CD4-positive, CD25-positive, alpha-beta regulatory T cell (primary cell): ENCODE measurements around the gene ZRANB3. TPM values are rescaled to one million over a fixed set of nuclear protein-coding genes. Genes with fewer than 3 reads are reported as not detected.
A peak's percentile ranks its signal among the peaks of the same experiment; 100 is the strongest.
"Not testable (repeated sequence)": the region's sequence is repeated elsewhere in the genome, so short reads cannot be mapped to it uniquely, and the experiment has no call there.

Experiments used
- ATAC-seq, 2 donors: fragments of 150-1000 bp; cut with Tn5 transposase; one replicate each; pipeline ENCODE4 v1.10.0; 2021; ENCODE audit warnings: low read depth in 2 of 2, moderate number of reproducible peaks in 2 of 2, moderate library complexity in 1 of 2
- DNase-seq, 3 donors: peaks; one replicate each; pipeline versions ENCODE4 v3.0.0 to v3.0.0-alpha.2; 2012 to 2022; ENCODE audit warnings: mixed read lengths in 1 of 3
- H3K27ac ChIP-seq: one replicate; pipeline ENCODE4 v1.7.0; 2013; ENCODE audit warnings: mild to moderate bottlenecking, low read length; ENCODE audit not compliant: insufficient read depth, poor library complexity, severe bottlenecking
- H3K27me3 ChIP-seq: one replicate; pipeline ENCODE4 v1.7.0; 2013; ENCODE audit warnings: low read length; ENCODE audit not compliant: control insufficient read depth, insufficient read depth
- H3K36me3 ChIP-seq: one replicate; pipeline ENCODE4 v1.7.0; 2013; ENCODE audit warnings: mild to moderate bottlenecking, low read length, moderate library complexity; ENCODE audit not compliant: control insufficient read depth, insufficient read depth
- H3K4me1 ChIP-seq: 2 replicates; pipeline ENCODE4 v1.7.0; 2013; ENCODE audit warnings: mild to moderate bottlenecking, low read length; ENCODE audit not compliant: insufficient read depth, control insufficient read depth, poor library complexity, severe bottlenecking
- H3K4me3 ChIP-seq: one replicate; pipeline ENCODE4 v1.7.0; 2013; ENCODE audit warnings: low read depth, mild to moderate bottlenecking, low read length, moderate library complexity
- H3K9me3 ChIP-seq, 2 experiments: 1 replicate in 1 of 2; 2 replicates in 1 of 2; pipeline ENCODE4 v1.7.0; 2013; ENCODE audit warnings: low read length in 2 of 2, mild to moderate bottlenecking in 1 of 2, moderate library complexity in 1 of 2; ENCODE audit not compliant: control insufficient read depth in 2 of 2
- H3K27ac Mint-ChIP-seq, 3 donors: one replicate each; pipeline ENCODE4 v1.8.0; 2020 to 2022; ENCODE audit warnings: mild to moderate bottlenecking in 3 of 3, mixed read lengths in 3 of 3, moderate library complexity in 2 of 3
- H3K27me3 Mint-ChIP-seq: one replicate; pipeline ENCODE4 v1.8.0; 2022; ENCODE audit warnings: mild to moderate bottlenecking, mixed read lengths
- H3K36me3 Mint-ChIP-seq: one replicate; pipeline ENCODE4 v1.8.0; 2020; ENCODE audit warnings: mixed read lengths
- H3K4me1 Mint-ChIP-seq, 4 donors: one replicate each; pipeline ENCODE4 v1.8.0; 2020 to 2022; ENCODE audit warnings: mixed read lengths in 4 of 4, mild to moderate bottlenecking in 1 of 4
- H3K4me3 Mint-ChIP-seq, 4 donors: one replicate each; pipeline ENCODE4 v1.8.0; 2020 to 2022; ENCODE audit warnings: mild to moderate bottlenecking in 4 of 4, mixed read lengths in 4 of 4, moderate library complexity in 3 of 4
- H3K9me3 Mint-ChIP-seq, 7 donors: one replicate each; pipeline ENCODE4 v1.8.0; 2020 to 2022; ENCODE audit warnings: mixed read lengths in 7 of 7, mild to moderate bottlenecking in 3 of 7, moderate library complexity in 2 of 7
- polyA plus RNA-seq, 4 donors: library from polyadenylated mRNA; unstranded; fragments of 300-500 nt; fragmentation: Illumina TruSeq; gene quantifications; one replicate each; pipeline ENCODE4 v1.2.3, GENCODE V29; 2021
- total RNA-seq: library from RNA; stranded (reverse); gene quantifications from one replicate; pipeline ENCODE4 v1.2.3, GENCODE V29; 2022

ZRANB3 gene
- total and polyA plus RNA-seq, 5 donors from 2014 or later: 2.2 to 4.6 (median 3.1) TPM

DNA sequence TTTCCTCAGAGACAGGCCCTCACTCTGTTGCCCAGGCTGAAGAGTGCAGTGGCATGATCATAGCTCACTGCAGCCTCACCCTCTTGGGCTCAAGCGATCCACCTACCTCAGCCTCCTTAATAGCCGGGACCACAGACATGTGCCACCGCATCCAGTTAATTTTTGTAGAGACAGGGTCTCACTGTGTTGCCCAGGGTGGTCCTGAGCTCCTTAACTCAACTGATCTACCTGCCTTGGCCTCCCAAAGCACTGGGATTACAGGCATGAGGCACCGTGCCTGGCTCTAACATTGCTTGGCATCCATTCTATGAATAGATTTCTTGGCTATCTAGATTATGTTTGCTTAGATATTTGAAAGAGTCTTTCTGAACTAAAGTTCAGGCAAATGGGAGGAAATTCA, 21.9 kb upstream of the ZRANB3 start:
- Mint-ChIP-seq H3K9me3 (peaks cover 0 to 1% (median 0%) of the 10 kb centered on the region in 7 donors), H3K36me3 (peaks cover 21% of the 10 kb centered on the region), H3K4me3 (no peak overlapping the region), H3K4me1 (peaks cover 26 to 35% (median 29%) of the 10 kb centered on the region in 4 donors), H3K27me3 (no peaks in the 10 kb centered on the region), H3K27ac (peak overlapping the region in 1 of 3 donors; percentile 40)
- ATAC-seq (no peak), DNase-seq (no peak)
- Histone ChIP-seq H3K9me3 (no peaks in the 10 kb centered on the region), H3K36me3 (no peaks in the 10 kb centered on the region), H3K27me3 (no peaks in the 10 kb centered on the region), H3K4me1 (no peaks in the 10 kb centered on the region), H3K4me3 (no peak overlapping the region), H3K27ac (no peak overlapping the region)

- no peaks in the 10 kb centered on the region for H3K9me3 ChIP-seq
- no peaks in the 10 kb centered on the region for H3K36me3 ChIP-seq
- H3K36me3 Mint-ChIP-seq: peaks cover 12% of the 10 kb centered on the region
- H3K4me1 ChIP-seq: peaks cover 3% of the 10 kb centered on the region
- DNase-seq (no peak), ATAC-seq (no peak)
- peaks cover 16 to 34% (median 28%) of the 10 kb centered on the region in 4 donors for H3K4me1 Mint-ChIP-seq
- H3K4me3 Mint-ChIP-seq: no peak overlapping the region
- no peaks in the 10 kb centered on the region for H3K27me3 ChIP-seq
- peaks cover 0 to 1% (median 0%) of the 10 kb centered on the region in 7 donors for H3K9me3 Mint-ChIP-seq
- no peak overlapping the region for H3K27ac Mint-ChIP-seq
- H3K4me3 ChIP-seq: no peak overlapping the region
- no peaks in the 10 kb centered on the region for H3K27me3 Mint-ChIP-seq
- no peak overlapping the region for H3K27ac ChIP-seq
Measured at GRCh38 chr2:135551356-135551755, 20.3 kb upstream of the ZRANB3 start.

DNA sequence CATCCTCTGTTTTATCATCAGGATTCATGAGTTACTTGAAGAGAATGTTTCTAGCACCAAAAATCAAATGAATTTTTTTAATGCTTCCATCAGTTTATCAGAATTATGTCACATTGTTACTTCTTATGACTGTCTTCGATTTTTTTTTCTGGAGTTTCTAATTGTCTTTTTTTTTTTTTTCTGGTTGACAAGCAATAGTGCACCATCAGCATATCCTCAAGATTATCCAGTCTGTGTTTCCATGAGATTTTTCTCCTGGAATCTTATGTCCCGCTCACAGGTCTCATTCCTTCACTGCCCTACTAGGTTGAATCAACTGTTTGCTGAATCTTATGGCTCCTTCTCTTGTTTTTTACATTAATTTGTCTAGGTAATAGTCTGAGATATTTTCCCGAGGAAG, 16.3 kb upstream of the ZRANB3 start:
- H3K4me1 Mint-ChIP-seq: peaks cover 26 to 37% (median 33%) of the 10 kb centered on the region in 4 donors
- peaks cover 0 to 1% (median 0%) of the 10 kb centered on the region in 7 donors for H3K9me3 Mint-ChIP-seq
- H3K27me3 Mint-ChIP-seq: no peaks in the 10 kb centered on the region
- no peak for ATAC-seq
- H3K4me3 ChIP-seq: no peak overlapping the region
- no peaks in the 10 kb centered on the region for H3K36me3 ChIP-seq
- peaks cover 7% of the 10 kb centered on the region for H3K4me1 ChIP-seq
- no peaks in the 10 kb centered on the region for H3K9me3 ChIP-seq
- DNase-seq: no peak
- H3K27me3 ChIP-seq: no peaks in the 10 kb centered on the region
- peaks cover 8% of the 10 kb centered on the region for H3K36me3 Mint-ChIP-seq
- H3K27ac Mint-ChIP-seq: no peak overlapping the region
- H3K27ac ChIP-seq: no peak overlapping the region
- H3K4me3 Mint-ChIP-seq: no peak overlapping the region

- Histone ChIP-seq H3K4me3 (no peak overlapping the region), H3K27ac (no peak overlapping the region), H3K27me3 (no peaks in the 10 kb centered on the region), H3K4me1 (peaks cover 7% of the 10 kb centered on the region), H3K9me3 (no peaks in the 10 kb centered on the region), H3K36me3 (no peaks in the 10 kb centered on the region)
- Mint-ChIP-seq H3K4me3 (no peak overlapping the region), H3K27ac (peak overlapping the region in 1 of 3 donors; percentile 74), H3K4me1 (peaks cover 26 to 37% (median 34%) of the 10 kb centered on the region in 4 donors), H3K36me3 (peaks cover 8% of the 10 kb centered on the region), H3K27me3 (no peaks in the 10 kb centered on the region), H3K9me3 (peaks cover 0 to 1% (median 0%) of the 10 kb centered on the region in 7 donors)
- ATAC-seq (no peak), DNase-seq (peak in 1 of 3 donors; percentile 17)
Measured at GRCh38 chr2:135546436-135546835, 15.4 kb upstream of the ZRANB3 start.

DNA sequence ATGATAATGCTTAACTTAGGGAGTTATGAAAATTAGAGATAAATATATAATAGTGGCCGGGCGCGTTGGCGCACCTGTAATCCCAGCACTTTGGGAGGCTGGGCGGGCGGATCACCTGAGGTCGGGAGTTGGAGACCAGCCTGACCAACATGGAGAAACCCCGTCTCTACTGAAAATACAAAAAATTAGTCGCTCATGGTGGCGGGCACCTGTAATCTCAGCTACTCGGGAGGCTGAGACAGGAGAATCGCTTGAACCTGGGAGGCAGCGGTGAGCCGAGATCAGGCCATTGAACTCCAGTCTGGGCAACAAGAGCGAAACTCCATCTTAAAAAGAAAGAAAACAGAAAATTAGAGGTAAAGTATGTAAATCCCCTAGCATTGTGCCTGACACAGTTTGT, 2.5 kb upstream of the ZRANB3 start:
- not testable (repeated sequence) for H3K27ac Mint-ChIP-seq, H3K36me3 ChIP-seq, DNase-seq, ATAC-seq, H3K27me3 Mint-ChIP-seq, H3K36me3 Mint-ChIP-seq, H3K4me3 ChIP-seq, H3K9me3 Mint-ChIP-seq, H3K9me3 ChIP-seq, H3K27ac ChIP-seq, H3K27me3 ChIP-seq
- Mint-ChIP-seq H3K4me1 (peaks cover 5 to 38% (median 25%) of the 10 kb centered on the region in 4 donors), H3K4me3 (peak overlapping the region in 2 of 4 donors; percentile 26 to 79)
- H3K4me1 ChIP-seq: peaks cover 20% of the 10 kb centered on the region

DNA sequence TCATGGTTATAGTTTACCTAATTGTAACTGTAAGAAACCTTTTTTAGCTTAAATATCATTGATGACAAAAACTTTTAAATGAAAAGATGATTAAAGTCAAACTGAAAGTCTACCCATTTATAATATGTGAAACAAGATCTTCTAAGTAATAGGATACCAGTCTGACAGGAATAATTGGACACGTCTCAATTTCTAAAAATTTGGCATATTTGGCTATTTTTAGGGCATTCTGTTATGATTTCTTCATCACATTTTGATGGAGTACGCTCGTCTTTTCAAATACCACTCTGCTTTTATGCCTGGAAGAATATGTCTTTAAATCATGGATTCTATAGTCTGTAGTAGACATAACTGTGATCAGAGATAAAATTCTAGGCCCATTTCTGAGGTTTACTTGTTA, 1.6 kb upstream of the ZRANB3 start:
- peak overlapping the region in 1 of 3 donors; percentile 34 for H3K27ac Mint-ChIP-seq
- ATAC-seq (no peak), DNase-seq (no peak)
- no peaks in the 10 kb centered on the region for H3K27me3 Mint-ChIP-seq
- no peaks in the 10 kb centered on the region for H3K36me3 ChIP-seq
- peak overlapping the region; percentile 92 for H3K27ac ChIP-seq
- H3K27me3 ChIP-seq: no peaks in the 10 kb centered on the region
- peaks cover 5 to 38% (median 28%) of the 10 kb centered on the region in 4 donors for H3K4me1 Mint-ChIP-seq
- H3K9me3 ChIP-seq: no peaks in the 10 kb centered on the region
- H3K4me1 ChIP-seq: peaks cover 20% of the 10 kb centered on the region
- H3K36me3 Mint-ChIP-seq: no peaks in the 10 kb centered on the region
- H3K9me3 Mint-ChIP-seq: no peaks in the 10 kb centered on the region
- peak overlapping the region; percentile 46 for H3K4me3 ChIP-seq
- H3K4me3 Mint-ChIP-seq: peak overlapping the region in 1 of 4 donors; percentile 79

DNA sequence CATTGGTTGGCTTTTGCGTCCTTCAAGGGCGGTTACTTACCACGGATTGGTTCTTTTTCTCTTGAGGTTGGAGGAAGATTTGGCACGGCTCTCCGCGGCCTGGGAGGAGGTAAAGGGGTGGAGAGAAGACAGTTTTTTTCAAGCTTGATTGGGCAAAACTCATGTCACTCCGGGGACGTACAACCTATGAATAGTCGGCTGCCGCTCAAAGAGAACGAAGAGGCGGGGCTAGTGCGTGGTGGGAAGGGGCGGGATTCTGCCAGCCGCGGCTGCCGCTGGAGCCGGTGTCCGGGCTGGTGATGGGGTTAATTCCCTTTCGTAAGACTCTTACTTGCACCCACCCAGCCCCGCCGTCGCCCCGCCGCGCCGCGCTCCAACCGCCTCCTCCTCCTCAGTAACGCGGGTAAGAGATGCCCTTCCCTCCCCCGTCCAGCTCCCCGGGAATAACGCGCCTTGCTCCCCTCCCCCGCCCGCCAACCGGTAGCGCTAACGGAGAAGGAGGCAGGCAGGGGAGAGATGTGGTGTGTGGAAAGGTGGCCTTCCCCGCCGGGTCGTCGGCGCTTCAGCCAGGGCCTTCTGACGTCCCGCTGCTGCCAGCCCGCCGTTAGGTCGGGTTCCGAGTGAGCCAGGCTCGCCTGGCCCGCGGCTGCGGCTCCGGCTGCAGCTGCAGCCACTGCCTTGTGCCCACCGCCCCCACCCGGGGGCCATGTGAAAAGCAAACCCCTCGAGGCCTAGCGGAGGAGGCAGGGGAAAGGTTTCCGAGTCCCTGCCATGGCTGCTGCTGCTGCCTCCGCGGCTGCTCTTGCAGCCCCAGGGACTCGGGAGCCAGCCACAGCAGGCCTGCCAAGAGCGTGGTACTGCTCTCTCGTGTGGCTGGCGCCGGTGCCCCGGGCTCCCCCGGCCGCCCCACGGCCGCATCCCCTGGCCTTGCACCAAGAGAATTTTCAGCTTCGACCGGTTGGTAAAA, 496 bp upstream of the ZRANB3 start, which contains the start of gene R3HDM1:
TSS of gene R3HDM1 (plus strand) at position 254 of the 967 bp plus-strand sequence. CDS start 73,362 bp downstream, outside the sequence.
- no peaks in the 10 kb centered on the region for H3K27me3 ChIP-seq
- H3K9me3 ChIP-seq: no peaks in the 10 kb centered on the region
- H3K9me3 Mint-ChIP-seq: no peaks in the 10 kb centered on the region
- peak; percentile 93 to 100 (median 99) for DNase-seq
- peak within 1 kb of the TSS; percentile 92 for H3K27ac ChIP-seq
- peak within 1 kb of the TSS; percentile 99 for H3K4me3 ChIP-seq
- peaks cover 5 to 37% (median 28%) of the 10 kb centered on the region in 4 donors for H3K4me1 Mint-ChIP-seq
- no peaks in the 10 kb centered on the region for H3K36me3 Mint-ChIP-seq
- H3K27ac Mint-ChIP-seq: peak within 1 kb of the TSS in 2 of 3 donors; percentile 56 to 91
- no peaks in the 10 kb centered on the region for H3K27me3 Mint-ChIP-seq
- peaks cover 20% of the 10 kb centered on the region for H3K4me1 ChIP-seq
- H3K36me3 ChIP-seq: no peaks in the 10 kb centered on the region
- peak; percentile 82 to 84 for ATAC-seq
- H3K4me3 Mint-ChIP-seq: no peak within 1 kb of the TSS
